IgD-negative memory B cell (primary cell): ENCODE data around the gene SYT10. TPM values are rescaled to one million over a fixed set of nuclear protein-coding genes. Genes with fewer than 3 reads are reported as not detected.
A peak's percentile ranks its signal among the peaks of the same experiment; 100 is the strongest.
"Not testable (repeated sequence)": the region's sequence is repeated elsewhere in the genome, so short reads cannot be mapped to it uniquely, and the experiment has no call there.

Experiments
- H3K27ac Mint-ChIP-seq, 3 donors: one replicate each; pipeline ENCODE4 v1.8.0; 2020 to 2022; ENCODE audit warnings: mild to moderate bottlenecking in 3 of 3, mixed read lengths in 3 of 3, moderate library complexity in 1 of 3
- H3K27me3 Mint-ChIP-seq: one replicate; pipeline ENCODE4 v1.8.0; 2021; ENCODE audit warnings: mixed read lengths
- H3K36me3 Mint-ChIP-seq: one replicate; pipeline ENCODE4 v1.8.0; 2020; ENCODE audit warnings: mild to moderate bottlenecking, mixed read lengths
- H3K4me1 Mint-ChIP-seq, 3 donors: one replicate each; pipeline ENCODE4 v1.8.0; 2020 to 2022; ENCODE audit warnings: mixed read lengths in 3 of 3, mild to moderate bottlenecking in 1 of 3
- H3K4me3 Mint-ChIP-seq, 4 donors: one replicate each; pipeline ENCODE4 v1.8.0; 2020 to 2022; ENCODE audit warnings: mild to moderate bottlenecking in 4 of 4, mixed read lengths in 4 of 4, moderate library complexity in 3 of 4
- H3K9me3 Mint-ChIP-seq, 3 donors: one replicate each; pipeline ENCODE4 v1.8.0; 2020 to 2021; ENCODE audit warnings: mixed read lengths in 3 of 3, mild to moderate bottlenecking in 1 of 3
- polyA plus RNA-seq: library from polyadenylated mRNA; unstranded; fragments of 300-500 nt; fragmentation: Illumina TruSeq; gene quantifications from one replicate; pipeline ENCODE4 v1.2.3, GENCODE V29; 2021

Gene SYT10
- polyA plus RNA-seq, 1 donor from 2014 or later: not detected

- peaks cover 2 to 3% (median 2%) of the 10 kb centered on the region in 3 donors for H3K9me3 Mint-ChIP-seq
- H3K36me3 Mint-ChIP-seq: no peaks in the 10 kb centered on the region
- H3K27me3 Mint-ChIP-seq: no peaks in the 10 kb centered on the region
- no peak overlapping the region for H3K27ac Mint-ChIP-seq
- H3K4me3 Mint-ChIP-seq: no peak overlapping the region
- no peaks in the 10 kb centered on the region for H3K4me1 Mint-ChIP-seq
These were observed 10.2 kb downstream of the SYT10 start for GRCh38 chr12:33429468-33429867.

GRCh38 chr12:33427071-33427470 lies 12.5 kb downstream of the SYT10 start:
- Mint-ChIP-seq H3K4me3 (no peak overlapping the region), H3K4me1 (no peaks in the 10 kb centered on the region), H3K9me3 (peaks cover 2 to 5% (median 3%) of the 10 kb centered on the region in 3 donors), H3K36me3 (no peaks in the 10 kb centered on the region), H3K27ac (no peak overlapping the region), H3K27me3 (no peaks in the 10 kb centered on the region)

- H3K27me3 Mint-ChIP-seq: no peaks in the 10 kb centered on the region
- H3K27ac Mint-ChIP-seq: no peak overlapping the region
- no peaks in the 10 kb centered on the region for H3K36me3 Mint-ChIP-seq
- H3K9me3 Mint-ChIP-seq: peaks cover 0 to 6% (median 5%) of the 10 kb centered on the region in 3 donors
- no peaks in the 10 kb centered on the region for H3K4me1 Mint-ChIP-seq
- H3K4me3 Mint-ChIP-seq: no peak overlapping the region
These were observed 15.9 kb downstream of the SYT10 start for GRCh38 chr12:33423706-33424105.

- not testable (repeated sequence) for H3K27ac Mint-ChIP-seq, H3K9me3 Mint-ChIP-seq, H3K4me1 Mint-ChIP-seq, H3K27me3 Mint-ChIP-seq, H3K4me3 Mint-ChIP-seq, H3K36me3 Mint-ChIP-seq
These were observed 27.2 kb downstream of the SYT10 start for GRCh38 chr12:33412410-33412809.

- H3K27me3 Mint-ChIP-seq: no peaks in the 10 kb centered on the region
- H3K36me3 Mint-ChIP-seq: no peaks in the 10 kb centered on the region
- no peak overlapping the region for H3K4me3 Mint-ChIP-seq
- H3K9me3 Mint-ChIP-seq: peaks cover 0 to 2% (median 0%) of the 10 kb centered on the region in 3 donors
- H3K4me1 Mint-ChIP-seq: no peaks in the 10 kb centered on the region
- H3K27ac Mint-ChIP-seq: no peak overlapping the region
These were observed 56.1 kb downstream of the SYT10 start for GRCh38 chr12:33383503-33383902.

GRCh38 chr12:33376153-33376552 lies 63.5 kb downstream of the SYT10 start:
- Mint-ChIP-seq H3K4me3 (no peak overlapping the region), H3K9me3 (no peaks in the 10 kb centered on the region), H3K27ac (no peak overlapping the region), H3K27me3 (no peaks in the 10 kb centered on the region), H3K36me3 (no peaks in the 10 kb centered on the region), H3K4me1 (no peaks in the 10 kb centered on the region)

- no peak overlapping the region for H3K27ac Mint-ChIP-seq
- no peaks in the 10 kb centered on the region for H3K36me3 Mint-ChIP-seq
- H3K4me1 Mint-ChIP-seq: no peaks in the 10 kb centered on the region
These were observed 69.3 kb downstream of the SYT10 start for GRCh38 chr12:33370318-33370717.

GRCh38 chr12:33357181-33357580 lies 82.4 kb downstream of the SYT10 start:
- H3K4me3 Mint-ChIP-seq: no peak overlapping the region
- H3K27me3 Mint-ChIP-seq: no peaks in the 10 kb centered on the region
- peaks cover 1 to 4% (median 4%) of the 10 kb centered on the region in 3 donors for H3K9me3 Mint-ChIP-seq
- no peaks in the 10 kb centered on the region for H3K36me3 Mint-ChIP-seq
- H3K27ac Mint-ChIP-seq: no peak overlapping the region
- H3K4me1 Mint-ChIP-seq: no peaks in the 10 kb centered on the region

More at GRCh38 chr12:33370318-33370717, 69.3 kb downstream of the SYT10 start:
- no peak overlapping the region for H3K4me3 Mint-ChIP-seq
- H3K27me3 Mint-ChIP-seq: no peaks in the 10 kb centered on the region
- H3K9me3 Mint-ChIP-seq: peaks cover 0 to 2% (median 0%) of the 10 kb centered on the region in 3 donors

GRCh38 chr12:33349791-33350190 lies 89.8 kb downstream of the SYT10 start:
- Mint-ChIP-seq H3K4me1 (no peaks in the 10 kb centered on the region), H3K36me3 (no peaks in the 10 kb centered on the region), H3K4me3 (no peak overlapping the region), H3K9me3 (peaks cover 2 to 9% (median 4%) of the 10 kb centered on the region in 3 donors), H3K27ac (no peak overlapping the region), H3K27me3 (no peaks in the 10 kb centered on the region)

- H3K4me1 Mint-ChIP-seq, H3K36me3 Mint-ChIP-seq, H3K27me3 Mint-ChIP-seq, H3K9me3 Mint-ChIP-seq, H3K4me3 Mint-ChIP-seq: not testable (repeated sequence)
- H3K27ac Mint-ChIP-seq: peak overlapping the region in 1 of 3 donors; percentile 73
These were observed 107.6 kb downstream of the SYT10 start for GRCh38 chr12:33331961-33332398.

GRCh38 chr12:33330940-33331339 lies 108.7 kb downstream of the SYT10 start:
- Mint-ChIP-seq H3K4me3 (no peak overlapping the region), H3K36me3 (no peaks in the 10 kb centered on the region), H3K27me3 (no peaks in the 10 kb centered on the region), H3K9me3 (peaks cover 0 to 4% (median 3%) of the 10 kb centered on the region in 3 donors), H3K27ac (no peak overlapping the region), H3K4me1 (peaks cover 0 to 1% (median 0%) of the 10 kb centered on the region in 3 donors)
